ENCODE results near the gene SRP68. TPM values are rescaled to one million over a fixed set of nuclear protein-coding genes. Genes with fewer than 3 reads are reported as not detected.
"Not testable (repeated sequence)": the region's sequence is repeated elsewhere in the genome, so short reads cannot be mapped to it uniquely, and the experiment has no call there.

Gene SRP68
- total RNA-seq, 1 experiment from 2014 or later: 18.4 TPM

GRCh38 chr17:76048025-76048605 lies 24.2 kb downstream of the SRP68 start:
- H3K27ac ChIP-seq (ENCODE audit: low read length): no peak overlapping the region
- peaks cover 10% of the 10 kb centered on the region for H3K4me1 ChIP-seq (ENCODE audit: low read length)
- no peaks in the 10 kb centered on the region for H3K27me3 ChIP-seq (ENCODE audit: low read length)
- H3K9ac ChIP-seq (ENCODE audit: low read length): no peak overlapping the region
- H3K79me2 ChIP-seq (ENCODE audit: low read length): no peaks in the 10 kb centered on the region
- H3K4me2 ChIP-seq (ENCODE audit: low read depth, low read length, poor library complexity, severe bottlenecking): peak overlapping the region; percentile 15
- no peaks in the 10 kb centered on the region for H3K9me3 ChIP-seq (ENCODE audit: low read length)
- H3K36me3 ChIP-seq (ENCODE audit: insufficient read depth, low read length): peaks cover 9% of the 10 kb centered on the region; the same call in 1 of the 2 replicates
- no peak overlapping the region for H2AFZ ChIP-seq (ENCODE audit: low read length)
- H3K4me3 ChIP-seq (ENCODE audit: low read length): no peak overlapping the region
- no peak for DNase-seq
- no peaks in the 10 kb centered on the region for H3K9me2 ChIP-seq (replicated peaks; ENCODE audit: insufficient read depth, low read length)
- no peaks in the 10 kb centered on the region for H4K20me1 ChIP-seq (ENCODE audit: insufficient read depth, low read depth, low read length)

DNA sequence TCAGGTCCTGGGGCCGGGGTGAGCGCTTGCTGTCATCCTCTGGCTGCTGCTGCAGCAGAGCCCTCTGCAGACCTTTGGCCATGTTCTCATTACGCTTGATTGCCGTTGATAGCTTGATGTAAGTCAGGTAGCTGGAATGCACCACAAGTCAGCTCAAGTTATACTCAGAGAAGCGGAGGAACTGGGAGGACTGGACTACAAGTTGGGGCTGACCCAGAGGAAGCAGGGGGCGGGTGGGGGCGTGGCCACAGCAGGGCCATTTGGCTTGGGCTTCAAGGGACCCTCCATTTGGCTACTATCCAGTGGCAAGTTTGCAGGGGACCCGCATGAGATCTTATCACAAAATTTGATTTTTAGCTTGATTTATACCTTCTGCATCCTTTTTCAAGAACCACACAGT lies 26.3 kb downstream of the SRP68 start:
- Histone ChIP-seq H3K9me2 (replicated peaks; ENCODE audit: insufficient read depth, low read length) (no peaks in the 10 kb centered on the region), H3K27me3 (ENCODE audit: low read length) (no peaks in the 10 kb centered on the region), H3K9ac (ENCODE audit: low read length) (no peak overlapping the region), H3K79me2 (ENCODE audit: low read length) (no peaks in the 10 kb centered on the region), H3K36me3 (ENCODE audit: insufficient read depth, low read length) (peaks cover 9% of the 10 kb centered on the region; the same call in 1 of the 2 replicates), H3K4me3 (ENCODE audit: low read length) (no peak overlapping the region), H3K9me3 (ENCODE audit: low read length) (no peaks in the 10 kb centered on the region), H3K27ac (ENCODE audit: low read length) (no peak overlapping the region), H3K4me1 (ENCODE audit: low read length) (peaks cover 10% of the 10 kb centered on the region), H4K20me1 (ENCODE audit: insufficient read depth, low read depth, low read length) (no peaks in the 10 kb centered on the region), H3K4me2 (ENCODE audit: low read depth, low read length, poor library complexity, severe bottlenecking) (no peak overlapping the region), H2AFZ (ENCODE audit: low read length) (no peak overlapping the region)
- DNase-seq: no peak

DNA sequence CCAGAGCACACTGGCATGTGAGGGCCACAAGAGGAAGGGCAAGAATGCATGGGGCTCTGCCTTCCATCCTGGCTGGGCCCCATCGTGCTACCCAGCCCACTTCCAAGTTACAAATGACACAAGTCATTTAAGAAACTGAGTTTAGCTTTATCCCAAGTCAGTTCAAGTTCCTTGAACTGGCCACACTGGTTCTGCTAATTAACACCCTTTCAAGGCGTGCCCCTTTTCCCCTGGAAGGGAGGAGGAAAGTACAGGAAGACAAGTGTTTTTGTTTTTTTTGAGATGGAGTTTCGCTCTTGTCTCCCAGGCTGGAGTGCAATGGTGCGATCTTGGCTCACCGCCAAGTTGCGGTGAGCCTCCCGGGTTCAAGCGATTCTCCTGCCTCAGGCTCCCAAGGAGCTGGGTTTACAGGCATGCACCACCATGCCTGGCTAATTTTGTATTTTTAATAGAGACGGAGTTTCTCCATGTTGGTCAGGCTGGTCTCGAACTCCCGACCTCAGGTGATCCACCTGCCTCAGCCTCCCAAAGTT lies 27.8 kb downstream of the SRP68 start:
- H3K4me1 ChIP-seq (ENCODE audit: low read length); H4K20me1 ChIP-seq (ENCODE audit: insufficient read depth, low read depth, low read length); DNase-seq; H3K9ac ChIP-seq (ENCODE audit: low read length); H3K4me3 ChIP-seq (ENCODE audit: low read length); H3K36me3 ChIP-seq (ENCODE audit: insufficient read depth, low read length); H3K4me2 ChIP-seq (ENCODE audit: low read depth, low read length, poor library complexity, severe bottlenecking); H2AFZ ChIP-seq (ENCODE audit: low read length); H3K9me3 ChIP-seq (ENCODE audit: low read length); H3K27ac ChIP-seq (ENCODE audit: low read length); H3K79me2 ChIP-seq (ENCODE audit: low read length); H3K27me3 ChIP-seq (ENCODE audit: low read length); H3K9me2 ChIP-seq (replicated peaks; ENCODE audit: insufficient read depth, low read length): not testable (repeated sequence)

DNA sequence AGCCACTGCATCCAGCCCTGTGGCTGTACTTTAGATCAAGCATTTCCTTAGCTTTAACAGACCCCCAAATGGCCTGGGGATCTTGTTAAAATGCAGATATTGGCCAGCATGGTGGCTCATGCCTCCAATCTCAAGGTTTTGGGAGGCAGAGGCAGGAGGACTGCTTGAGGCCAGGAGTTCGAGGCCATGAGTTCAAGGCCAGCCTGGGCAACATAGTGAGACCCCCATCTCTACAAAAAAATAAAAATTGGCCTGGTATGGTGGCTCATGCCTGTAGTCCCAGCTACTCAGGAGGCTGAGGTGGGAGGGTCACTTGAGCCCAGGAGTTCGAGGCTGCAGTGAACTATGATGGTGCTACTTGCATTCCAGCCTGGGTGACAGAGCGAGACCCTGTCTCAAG lies 29.4 kb downstream of the SRP68 start:
- not testable (repeated sequence) for DNase-seq; H3K9me2 ChIP-seq (replicated peaks; ENCODE audit: insufficient read depth, low read length); H3K9ac ChIP-seq (ENCODE audit: low read length); H3K36me3 ChIP-seq (ENCODE audit: insufficient read depth, low read length); H3K4me3 ChIP-seq (ENCODE audit: low read length); H2AFZ ChIP-seq (ENCODE audit: low read length); H3K4me2 ChIP-seq (ENCODE audit: low read depth, low read length, poor library complexity, severe bottlenecking); H3K79me2 ChIP-seq (ENCODE audit: low read length); H3K4me1 ChIP-seq (ENCODE audit: low read length); H3K27ac ChIP-seq (ENCODE audit: low read length); H3K9me3 ChIP-seq (ENCODE audit: low read length); H3K27me3 ChIP-seq (ENCODE audit: low read length); H4K20me1 ChIP-seq (ENCODE audit: insufficient read depth, low read depth, low read length)

GRCh38 chr17:76040376-76040775 lies 31.9 kb downstream of the SRP68 start:
- Histone ChIP-seq H3K36me3 (ENCODE audit: insufficient read depth, low read length) (no peaks in the 10 kb centered on the region; the same call in 1 of the 2 replicates), H3K4me3 (ENCODE audit: low read length) (no peak overlapping the region), H3K27ac (ENCODE audit: low read length) (no peak overlapping the region), H3K9me2 (replicated peaks; ENCODE audit: insufficient read depth, low read length) (no peaks in the 10 kb centered on the region), H3K4me2 (ENCODE audit: low read depth, low read length, poor library complexity, severe bottlenecking) (no peak overlapping the region), H2AFZ (ENCODE audit: low read length) (no peak overlapping the region), H3K79me2 (ENCODE audit: low read length) (no peaks in the 10 kb centered on the region), H3K27me3 (ENCODE audit: low read length) (no peaks in the 10 kb centered on the region), H3K9ac (ENCODE audit: low read length) (no peak overlapping the region), H3K4me1 (ENCODE audit: low read length) (no peaks in the 10 kb centered on the region), H4K20me1 (ENCODE audit: insufficient read depth, low read depth, low read length) (no peaks in the 10 kb centered on the region), H3K9me3 (ENCODE audit: low read length) (no peaks in the 10 kb centered on the region)
- DNase-seq: no peak

- no peaks in the 10 kb centered on the region for H3K9me2 ChIP-seq (replicated peaks; ENCODE audit: insufficient read depth, low read length)
- no peak overlapping the region for H3K27ac ChIP-seq (ENCODE audit: low read length)
- no peaks in the 10 kb centered on the region for H4K20me1 ChIP-seq (ENCODE audit: insufficient read depth, low read depth, low read length)
- H3K9me3 ChIP-seq (ENCODE audit: low read length): no peaks in the 10 kb centered on the region
- H3K4me1 ChIP-seq (ENCODE audit: low read length): no peaks in the 10 kb centered on the region
- H2AFZ ChIP-seq (ENCODE audit: low read length): no peak overlapping the region
- no peak overlapping the region for H3K9ac ChIP-seq (ENCODE audit: low read length)
- H3K4me3 ChIP-seq (ENCODE audit: low read length): no peak overlapping the region
- no peaks in the 10 kb centered on the region; the same call in 1 of the 2 replicates for H3K36me3 ChIP-seq (ENCODE audit: insufficient read depth, low read length)
- H3K79me2 ChIP-seq (ENCODE audit: low read length): no peaks in the 10 kb centered on the region
- no peaks in the 10 kb centered on the region for H3K27me3 ChIP-seq (ENCODE audit: low read length)
- H3K4me2 ChIP-seq (ENCODE audit: low read depth, low read length, poor library complexity, severe bottlenecking): no peak overlapping the region
- no peak for DNase-seq
Observed at GRCh38 chr17:76039121-76039520, 33.2 kb downstream of the SRP68 start.

GRCh38 chr17:76038050-76038449 lies 34.3 kb downstream of the SRP68 start:
- H3K4me3 ChIP-seq (ENCODE audit: low read length): no peak overlapping the region
- no peak overlapping the region for H3K27ac ChIP-seq (ENCODE audit: low read length)
- no peak for DNase-seq
- no peaks in the 10 kb centered on the region for H3K9me2 ChIP-seq (replicated peaks; ENCODE audit: insufficient read depth, low read length)
- no peaks in the 10 kb centered on the region for H3K9me3 ChIP-seq (ENCODE audit: low read length)
- no peaks in the 10 kb centered on the region for H3K4me1 ChIP-seq (ENCODE audit: low read length)
- H4K20me1 ChIP-seq (ENCODE audit: insufficient read depth, low read depth, low read length): no peaks in the 10 kb centered on the region
- no peak overlapping the region for H2AFZ ChIP-seq (ENCODE audit: low read length)
- no peaks in the 10 kb centered on the region for H3K27me3 ChIP-seq (ENCODE audit: low read length)
- no peaks in the 10 kb centered on the region; the same call in 1 of the 2 replicates for H3K36me3 ChIP-seq (ENCODE audit: insufficient read depth, low read length)
- H3K9ac ChIP-seq (ENCODE audit: low read length): no peak overlapping the region
- no peak overlapping the region for H3K4me2 ChIP-seq (ENCODE audit: low read depth, low read length, poor library complexity, severe bottlenecking)
- H3K79me2 ChIP-seq (ENCODE audit: low read length): no peaks in the 10 kb centered on the region

GRCh38 chr17:76036497-76037261 lies 35.6 kb downstream of the SRP68 start:
- H3K4me3 ChIP-seq (ENCODE audit: low read length): no peak overlapping the region
- H4K20me1 ChIP-seq (ENCODE audit: insufficient read depth, low read depth, low read length): no peaks in the 10 kb centered on the region
- no peaks in the 10 kb centered on the region for H3K79me2 ChIP-seq (ENCODE audit: low read length)
- H2AFZ ChIP-seq (ENCODE audit: low read length): no peak overlapping the region
- H3K27ac ChIP-seq (ENCODE audit: low read length): no peak overlapping the region
- no peak for DNase-seq
- H3K36me3 ChIP-seq (ENCODE audit: insufficient read depth, low read length): no peaks in the 10 kb centered on the region; the same call in 1 of the 2 replicates
- H3K4me1 ChIP-seq (ENCODE audit: low read length): no peaks in the 10 kb centered on the region
- no peak overlapping the region for H3K9ac ChIP-seq (ENCODE audit: low read length)
- H3K27me3 ChIP-seq (ENCODE audit: low read length): no peaks in the 10 kb centered on the region
- no peaks in the 10 kb centered on the region for H3K9me2 ChIP-seq (replicated peaks; ENCODE audit: insufficient read depth, low read length)
- no peaks in the 10 kb centered on the region for H3K9me3 ChIP-seq (ENCODE audit: low read length)
- H3K4me2 ChIP-seq (ENCODE audit: low read depth, low read length, poor library complexity, severe bottlenecking): no peak overlapping the region

All from Karpas-422 (cell line).